ENCODE measurements around the gene FBXW8. TPM values are rescaled to one million over a fixed set of nuclear protein-coding genes. Genes with fewer than 3 reads are reported as not detected.

Gene FBXW8
- total RNA-seq, 4 donors from 2014 or later: 7.8 to 29.9 (median 10.3) TPM

DNA sequence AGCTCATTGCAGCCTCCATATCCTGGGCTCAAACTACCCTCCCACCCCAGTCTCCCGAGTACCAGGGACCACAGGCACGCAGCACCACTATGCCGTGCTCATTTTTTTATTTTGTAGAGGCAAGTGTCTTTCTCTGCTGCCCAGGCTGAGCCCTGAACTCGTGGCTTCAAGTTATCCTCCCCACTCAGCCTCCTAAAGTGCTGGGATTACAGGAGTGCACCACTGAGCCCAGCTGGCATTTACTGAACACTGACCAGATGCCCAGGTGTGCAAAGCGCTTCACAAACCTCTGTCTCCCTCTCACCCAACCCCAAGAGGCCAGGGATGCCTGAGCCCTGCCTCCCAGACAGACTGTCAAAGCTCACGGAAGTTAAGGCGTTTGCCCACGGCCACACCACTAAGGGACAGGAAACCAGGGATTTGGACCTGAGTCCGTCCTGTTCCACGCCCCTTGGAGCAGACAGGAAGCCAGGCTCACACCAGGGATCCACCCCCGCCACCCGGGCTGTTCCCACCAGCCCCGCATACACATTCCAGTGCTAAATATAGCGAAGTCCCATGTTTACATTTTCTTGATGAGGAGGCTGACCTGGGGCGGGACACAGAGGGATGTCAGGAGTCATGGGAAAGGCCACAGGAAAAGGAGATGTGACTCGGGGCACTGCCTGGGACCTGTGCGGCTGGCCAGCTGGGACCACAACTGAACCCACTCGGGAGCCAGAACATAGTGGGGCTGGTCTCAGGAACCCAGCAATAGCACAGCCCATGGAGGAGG is 137.2 kb downstream of the FBXW8 start:
- Histone ChIP-seq H3K4me1 (peaks cover 0 to 9% (median 2%) of the 10 kb centered on the region in 4 donors), H3K27ac (no peak overlapping the region), H3K9me3 (no peaks in the 10 kb centered on the region), H3K4me3 (no peak overlapping the region), H3K36me3 (no peaks in the 10 kb centered on the region), H3K27me3 (peaks cover 9% of the 10 kb centered on the region)
- no peak for DNase-seq
- TF ChIP-seq POLR2A (IDR thresholded peaks at IDR 0.05) (no peak), POLR2AphosphoS5 (IDR thresholded peaks at IDR 0.05) (no peak), EP300 (IDR thresholded peaks at IDR 0.05; ENCODE audit: low read depth) (no peak)
- TF ChIP-seq, protein P1, sequence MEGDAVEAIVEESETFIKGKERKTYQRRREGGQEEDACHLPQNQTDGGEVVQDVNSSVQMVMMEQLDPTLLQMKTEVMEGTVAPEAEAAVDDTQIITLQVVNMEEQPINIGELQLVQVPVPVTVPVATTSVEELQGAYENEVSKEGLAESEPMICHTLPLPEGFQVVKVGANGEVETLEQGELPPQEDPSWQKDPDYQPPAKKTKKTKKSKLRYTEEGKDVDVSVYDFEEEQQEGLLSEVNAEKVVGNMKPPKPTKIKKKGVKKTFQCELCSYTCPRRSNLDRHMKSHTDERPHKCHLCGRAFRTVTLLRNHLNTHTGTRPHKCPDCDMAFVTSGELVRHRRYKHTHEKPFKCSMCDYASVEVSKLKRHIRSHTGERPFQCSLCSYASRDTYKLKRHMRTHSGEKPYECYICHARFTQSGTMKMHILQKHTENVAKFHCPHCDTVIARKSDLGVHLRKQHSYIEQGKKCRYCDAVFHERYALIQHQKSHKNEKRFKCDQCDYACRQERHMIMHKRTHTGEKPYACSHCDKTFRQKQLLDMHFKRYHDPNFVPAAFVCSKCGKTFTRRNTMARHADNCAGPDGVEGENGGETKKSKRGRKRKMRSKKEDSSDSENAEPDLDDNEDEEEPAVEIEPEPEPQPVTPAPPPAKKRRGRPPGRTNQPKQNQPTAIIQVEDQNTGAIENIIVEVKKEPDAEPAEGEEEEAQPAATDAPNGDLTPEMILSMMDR (IDR thresholded peaks at IDR 0.05): no peak
- 50 to 89% methylated on average over 3 to 18 of the region's 18 CpGs for whole genome bisulfite sequencing, 2 donors (ENCODE audit: low coverage in 1 of 2)
- in situ Hi-C loops (cut with MboI; ENCODE audit: low pct_ligation_motif_present in 1 of 4, low pct_unique_long_range_greater_than_20kb in 1 of 4, low sequenced_read_pairs in 3 of 4) (no loop called here), intact Hi-C loops (cut with DNase I; ENCODE audit: low total_unique reads) (no loop called here)

DNA sequence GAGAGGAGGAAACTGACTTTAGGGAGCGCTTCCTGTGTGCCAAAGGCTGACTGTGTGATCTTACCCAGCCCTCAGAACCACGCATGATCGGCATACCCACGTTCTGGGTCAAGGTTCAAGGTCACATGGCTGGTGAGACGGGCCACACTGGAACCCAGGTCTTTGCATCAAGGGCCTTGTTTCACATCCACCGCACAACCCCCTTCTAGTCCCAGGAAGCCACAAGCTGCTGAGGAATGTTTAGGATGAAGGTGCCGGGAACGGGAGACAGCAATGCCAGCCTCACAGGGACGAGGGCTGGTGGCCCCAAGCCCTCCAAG is 137.8 kb downstream of the FBXW8 start:
- Histone ChIP-seq H3K36me3 (no peaks in the 10 kb centered on the region), H3K9me3 (no peaks in the 10 kb centered on the region), H3K4me1 (peaks cover 0 to 9% (median 2%) of the 10 kb centered on the region in 4 donors), H3K27ac (no peak overlapping the region), H3K27me3 (peaks cover 9% of the 10 kb centered on the region), H3K4me3 (no peak overlapping the region)
- WGBS, 2 donors (ENCODE audit: low coverage in 1 of 2): 72% methylated on average over 9 of the region's 9 CpGs; no CpG with 5 or more reads in 1 of the 2 donors
- no peak for TF ChIP-seq POLR2AphosphoS5 (IDR thresholded peaks at IDR 0.05)
- no peak for TF ChIP-seq EP300 (IDR thresholded peaks at IDR 0.05; ENCODE audit: low read depth)
- in situ Hi-C loops (cut with MboI; ENCODE audit: low pct_ligation_motif_present in 1 of 4, low pct_unique_long_range_greater_than_20kb in 1 of 4, low sequenced_read_pairs in 3 of 4): no loop called here
- no peak for DNase-seq
- intact Hi-C loops (cut with DNase I; ENCODE audit: low total_unique reads): no loop called here

DNA sequence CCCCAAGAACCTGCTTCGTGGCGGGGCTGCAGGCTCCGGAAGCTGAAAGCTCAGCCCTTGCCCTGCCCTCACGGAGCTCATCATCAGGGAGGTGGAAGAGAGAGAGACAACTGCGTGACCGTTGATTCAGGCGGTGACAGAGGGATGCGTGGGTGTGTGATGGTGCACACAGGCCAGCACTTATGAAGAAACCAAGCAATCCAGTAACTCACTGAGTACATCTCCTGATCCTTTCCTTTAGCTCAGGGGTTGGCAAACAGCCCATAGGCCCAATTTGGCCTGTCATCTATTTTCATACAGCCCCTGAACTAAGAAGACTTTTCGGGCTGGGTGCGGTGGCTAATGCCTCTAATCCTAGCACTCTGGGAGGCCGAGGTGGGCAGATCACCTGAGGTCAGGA is 138.5 kb downstream of the FBXW8 start:
- WGBS, 2 donors (ENCODE audit: low coverage in 1 of 2): 85% methylated on average over 11 of the region's 11 CpGs; no CpG with 5 or more reads in 1 of the 2 donors
- DNase-seq: no peak
- H3K27me3 ChIP-seq: peaks cover 6% of the 10 kb centered on the region
- H3K4me1 ChIP-seq: peaks cover 0 to 9% (median 2%) of the 10 kb centered on the region in 4 donors
- no peaks in the 10 kb centered on the region for H3K36me3 ChIP-seq
- H3K9me3 ChIP-seq: no peaks in the 10 kb centered on the region
- H3K27ac ChIP-seq: no peak overlapping the region
- H3K4me3 ChIP-seq: no peak overlapping the region
- in situ Hi-C loops (cut with MboI; ENCODE audit: low pct_ligation_motif_present in 1 of 4, low pct_unique_long_range_greater_than_20kb in 1 of 4, low sequenced_read_pairs in 3 of 4) (no loop called here), intact Hi-C loops (cut with DNase I; ENCODE audit: low total_unique reads) (no loop called here)
- TF ChIP-seq, protein P1 (IDR thresholded peaks at IDR 0.05): no peak
- TF ChIP-seq EP300 (IDR thresholded peaks at IDR 0.05; ENCODE audit: low read depth) (no peak), POLR2AphosphoS5 (IDR thresholded peaks at IDR 0.05) (no peak), POLR2A (IDR thresholded peaks at IDR 0.05) (no peak)

DNA sequence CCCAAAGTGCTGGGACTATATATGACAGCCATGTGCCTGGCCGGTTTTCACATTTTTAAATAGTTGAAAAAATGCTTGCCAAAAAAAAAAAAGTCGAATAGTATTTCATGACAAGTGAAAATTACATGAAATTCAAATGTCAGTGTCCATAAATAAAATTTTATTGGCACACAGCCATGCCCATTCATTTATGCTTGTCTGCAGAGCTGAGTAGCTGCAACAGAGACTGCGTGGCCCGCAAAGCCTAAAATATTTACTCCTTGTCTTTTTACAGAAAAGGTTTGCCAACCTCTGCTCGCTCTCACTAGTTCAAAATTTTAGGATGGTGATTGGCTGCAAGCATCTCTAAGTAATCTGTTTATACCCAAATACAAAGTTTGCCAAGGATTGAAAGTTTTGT is 139.3 kb downstream of the FBXW8 start:
- H3K36me3 ChIP-seq: no peaks in the 10 kb centered on the region
- intact Hi-C loops (cut with DNase I; ENCODE audit: low total_unique reads) (no loop called here), in situ Hi-C loops (cut with MboI; ENCODE audit: low pct_ligation_motif_present in 1 of 4, low pct_unique_long_range_greater_than_20kb in 1 of 4, low sequenced_read_pairs in 3 of 4) (no loop called here)
- H3K9me3 ChIP-seq: no peaks in the 10 kb centered on the region
- no peak overlapping the region for H3K4me3 ChIP-seq
- H3K27ac ChIP-seq: no peak overlapping the region
- peaks cover 0 to 9% (median 2%) of the 10 kb centered on the region in 4 donors for H3K4me1 ChIP-seq
- WGBS, 2 donors (ENCODE audit: low coverage in 1 of 2): 61 to 71% methylated on average over 5 of the region's 5 CpGs
- H3K27me3 ChIP-seq: no peaks in the 10 kb centered on the region
- DNase-seq: no peak
- TF ChIP-seq POLR2AphosphoS5 (IDR thresholded peaks at IDR 0.05) (no peak), EP300 (IDR thresholded peaks at IDR 0.05; ENCODE audit: low read depth) (no peak), POLR2A (IDR thresholded peaks at IDR 0.05) (no peak)
- TF ChIP-seq, protein P1 (IDR thresholded peaks at IDR 0.05): no peak

Data from transverse colon (tissue), 4 donors.